Activated B cell treated with CpG ODN at 0.5 μM for 24 hours (primary cell): ENCODE measurements around the gene ST6GALNAC6. TPM values are rescaled to one million over a fixed set of nuclear protein-coding genes. Genes with fewer than 3 reads are reported as not detected.

Experiments
- ATAC-seq: fragments of 200-7000 bp; cut with Tn5 transposase; one replicate; pipeline ENCODE4 v1.10.0; 2021; ENCODE audit warnings: low read depth, mild to moderate bottlenecking, moderate library complexity
- CTCF ChIA-PET: fragments of 350-600 bp; sonication (Branson Sonifier 250); formaldehyde crosslinking; loops from one replicate; lab custom pipeline; 2021; ENCODE audit warnings: antibody characterized with exemption; lab: Charles Lee
- POLR2A ChIA-PET: fragments of 350-600 bp; sonication (Branson Sonifier 250); formaldehyde crosslinking; loops from one replicate; lab custom pipeline; 2021; ENCODE audit warnings: antibody characterized with exemption; lab: Charles Lee
- DNase-seq: peaks from one replicate; pipeline ENCODE4 v3.0.0; 2022
- H3K27ac Mint-ChIP-seq: one replicate; pipeline ENCODE4 v1.8.0; 2020; ENCODE audit warnings: mixed read lengths
- H3K27me3 Mint-ChIP-seq: one replicate; pipeline ENCODE4 v1.8.0; 2021; ENCODE audit warnings: mixed read lengths
- H3K36me3 Mint-ChIP-seq: one replicate; pipeline ENCODE4 v1.8.0; 2021; ENCODE audit warnings: low read depth, mixed read lengths
- H3K4me1 Mint-ChIP-seq: one replicate; pipeline ENCODE4 v1.8.0; 2021; ENCODE audit warnings: mixed read lengths
- H3K4me3 Mint-ChIP-seq: one replicate; pipeline ENCODE4 v1.8.0; 2020; ENCODE audit warnings: mild to moderate bottlenecking, mixed read lengths
- H3K9me3 Mint-ChIP-seq: one replicate; pipeline ENCODE4 v1.8.0; 2020; ENCODE audit warnings: mixed read lengths
- CTCF ChIP-seq: fragments of 200-600 bp; IDR thresholded peaks from one replicate; pipeline ENCODE4 v1.8.0; 2022; ENCODE audit warnings: antibody characterized with exemption, mild to moderate bottlenecking
- intact Hi-C: fragments of 100-400 bp; cut with micrococcal nuclease; formaldehyde crosslinking; loops from one replicate; pipeline ENCODE4 v1.15.1; 2024
- total RNA-seq: library from RNA; stranded (reverse); gene quantifications from 2 replicates; pipeline ENCODE4 v1.2.3, GENCODE V29; 2022

Gene ST6GALNAC6
- total RNA-seq, 1 donor from 2014 or later = 47.5 TPM

- ATAC-seq = peak; percentile 65
- Mint-ChIP-seq H3K4me1 (peaks cover 44% of the 10 kb centered on the region), H3K27me3 (no peaks in the 10 kb centered on the region), H3K4me3 (no peak overlapping the region), H3K9me3 (no peaks in the 10 kb centered on the region), H3K27ac (no peak overlapping the region), H3K36me3 (peaks cover 3% of the 10 kb centered on the region)
- DNase-seq = no peak
- intact Hi-C loops = loop anchor here (1.0 kb wide), 1 partner anchor 37 kb away; the partner anchor contains the start of gene ST6GALNAC4
- no peak for TF ChIP-seq CTCF
- POLR2A ChIA-PET = interaction anchor here (0.7 to 1.3 kb wide), 2 partner anchors 10 to 17 kb away, joined by 4 to 7 read pairs; no protein-coding TSS in a partner anchor
- CTCF ChIA-PET = no interaction called here
Measured at GRCh38 chr9:127880143-127880542, 19.3 kb downstream of the ST6GALNAC6 start.

- intact Hi-C loops = no loop called here
- no peaks in the 10 kb centered on the region for H3K36me3 Mint-ChIP-seq
Measured at GRCh38 chr9:127878652-127879390, 20.6 kb downstream of the ST6GALNAC6 start.

GRCh38 chr9:127878001-127878651 lies 21.3 kb downstream of the ST6GALNAC6 start:
- peak overlapping the region; percentile 52 for H3K4me3 Mint-ChIP-seq
- ATAC-seq = no peak

More at GRCh38 chr9:127878652-127879390, 20.6 kb downstream of the ST6GALNAC6 start:
- ChIA-PET CTCF (interaction anchor here (1.4 kb wide), 1 partner anchor 9 kb away, joined by 5 read pairs; no protein-coding TSS in a partner anchor), POLR2A (interaction anchor here (0.7 to 1.0 kb wide), 5 partner anchors 9 to 37 kb away, joined by 3 to 6 read pairs (median 3); no protein-coding TSS in a partner anchor)
- Mint-ChIP-seq H3K27me3 (no peaks in the 10 kb centered on the region), H3K4me1 (peaks cover 32% of the 10 kb centered on the region), H3K27ac (peak overlapping the region; percentile 54), H3K4me3 (no peak overlapping the region), H3K9me3 (no peaks in the 10 kb centered on the region)
- TF ChIP-seq CTCF = no peak
- ATAC-seq (no peak), DNase-seq (no peak)

GRCh38 chr9:127877566-127877998 lies 21.8 kb downstream of the ST6GALNAC6 start, which contains the start of gene AK1:
AK1 (minus strand) TSS chr9:127877675; CDS start chr9:127874617, 3,058 bp downstream.
- Mint-ChIP-seq H3K27ac (no peak within 1 kb of the TSS), H3K36me3 (no peaks in the 10 kb centered on the region), H3K4me1 (peaks cover 28% of the 10 kb centered on the region), H3K4me3 (peak within 1 kb of the TSS; percentile 62), H3K9me3 (no peaks in the 10 kb centered on the region), H3K27me3 (no peaks in the 10 kb centered on the region)
- CTCF ChIA-PET = interaction anchor here (1.4 kb wide), 1 partner anchor 8 kb away, joined by 5 read pairs; no protein-coding TSS in a partner anchor
- POLR2A ChIA-PET = interaction anchor here (0.8 to 1.0 kb wide), 2 partner anchors 8 to 39 kb away, joined by 3 read pairs; no protein-coding TSS in a partner anchor
- TF ChIP-seq CTCF = no peak
- ATAC-seq (peak; percentile 5), DNase-seq (no peak)
- intact Hi-C loops = no loop called here

More at GRCh38 chr9:127878001-127878651, 21.3 kb downstream of the ST6GALNAC6 start:
- Mint-ChIP-seq H3K36me3 (no peaks in the 10 kb centered on the region), H3K27ac (no peak overlapping the region), H3K9me3 (no peaks in the 10 kb centered on the region), H3K4me1 (peaks cover 32% of the 10 kb centered on the region), H3K27me3 (no peaks in the 10 kb centered on the region)
- intact Hi-C loops = no loop called here
- POLR2A ChIA-PET = interaction anchor here (0.8 to 1.0 kb wide), 2 partner anchors 8 to 38 kb away, joined by 3 read pairs; no protein-coding TSS in a partner anchor
- no peak for DNase-seq
- no peak for TF ChIP-seq CTCF
- CTCF ChIA-PET = interaction anchor here (1.4 kb wide), 1 partner anchor 9 kb away, joined by 5 read pairs; no protein-coding TSS in a partner anchor
